Loucy (cell line): ENCODE data around the gene NALCN.

Experiments used
- H2AFZ ChIP-seq: fragments of 200-600 bp; sonication (generic); 2 replicates; pipeline ENCODE4 v1.6.0; 2016; ENCODE audit warnings: antibody characterized with exemption, mild to moderate bottlenecking, low read length, moderate library complexity
- H3F3A ChIP-seq: fragments of 200-600 bp; 2 replicates; pipeline ENCODE4 v1.6.0; 2016; ENCODE audit warnings: antibody characterized with exemption, low read depth, mild to moderate bottlenecking
- H3K27me3 ChIP-seq: fragments of 200-600 bp; sonication (generic); 2 replicates; pipeline ENCODE4 v1.6.1; 2014; ENCODE audit warnings: low read length, mild to moderate bottlenecking; ENCODE audit not compliant: insufficient read depth, poor library complexity, severe bottlenecking
- H3K36me3 ChIP-seq: fragments of 200-600 bp; sonication (generic); 2 replicates; pipeline ENCODE4 v1.6.1; 2016; ENCODE audit warnings: low read length; ENCODE audit not compliant: insufficient read depth
- H3K4me1 ChIP-seq: fragments of 200-600 bp; sonication (generic); 2 replicates; pipeline ENCODE4 v1.5.1; 2014; ENCODE audit warnings: low read length, mild to moderate bottlenecking; ENCODE audit not compliant: insufficient read depth, poor library complexity, severe bottlenecking
- H3K4me2 ChIP-seq: fragments of 200-600 bp; sonication (generic); 2 replicates; pipeline ENCODE4 v1.6.0; 2014; ENCODE audit warnings: antibody characterized with exemption, low read length, low read depth, mild to moderate bottlenecking; ENCODE audit not compliant: poor library complexity, severe bottlenecking
- H3K4me3 ChIP-seq: fragments of 200-600 bp; sonication (generic); 2 replicates; pipeline ENCODE4 v1.5.1; 2014; ENCODE audit warnings: low read length, mild to moderate bottlenecking, mixed read lengths; ENCODE audit not compliant: poor library complexity, severe bottlenecking
- H3K79me2 ChIP-seq: fragments of 200-600 bp; sonication (generic); 2 replicates; pipeline ENCODE4 v1.6.1; 2014; ENCODE audit warnings: low read length; ENCODE audit not compliant: insufficient read depth
- H3K9ac ChIP-seq: fragments of 200-600 bp; sonication (generic); 2 replicates; pipeline ENCODE4 v1.6.0; 2014; ENCODE audit warnings: mild to moderate bottlenecking, low read depth, low read length, moderate library complexity; ENCODE audit not compliant: poor library complexity, severe bottlenecking
- H3K9me2 ChIP-seq: fragments of 200-600 bp; sonication (generic); replicated peaks from 2 replicates; pipeline ENCODE4 v1.6.1; 2016; ENCODE audit warnings: low read depth, low read length, mixed read lengths
- H3K9me3 ChIP-seq: fragments of 200-600 bp; sonication (generic); 2 replicates; pipeline ENCODE4 v1.6.1; 2014; ENCODE audit warnings: mild to moderate bottlenecking, antibody characterized with exemption, low read length, low read depth; ENCODE audit not compliant: insufficient read depth
- H4K20me1 ChIP-seq: fragments of 200-600 bp; sonication (generic); 2 replicates; pipeline ENCODE4 v1.6.0; 2014; ENCODE audit warnings: antibody characterized with exemption, low read length, mild to moderate bottlenecking; ENCODE audit not compliant: insufficient read depth, poor library complexity, severe bottlenecking
- EZH2phosphoT487 ChIP-seq: fragments of 200-600 bp; IDR thresholded peaks from 2 replicates; pipeline ENCODE4 v1.6.1; 2018; ENCODE audit warnings: antibody characterized with exemption, mild to moderate bottlenecking, moderate library complexity, borderline replicate concordance
- TF ChIP-seq, protein P1 (sequence below): fragments of 200-600 bp; sonication (generic); conservative IDR thresholded peaks from 2 replicates; pipeline ENCODE4 v1.5.1; 2014; ENCODE audit warnings: mild to moderate bottlenecking, antibody characterized with exemption, low read length

The NALCN gene

DNA sequence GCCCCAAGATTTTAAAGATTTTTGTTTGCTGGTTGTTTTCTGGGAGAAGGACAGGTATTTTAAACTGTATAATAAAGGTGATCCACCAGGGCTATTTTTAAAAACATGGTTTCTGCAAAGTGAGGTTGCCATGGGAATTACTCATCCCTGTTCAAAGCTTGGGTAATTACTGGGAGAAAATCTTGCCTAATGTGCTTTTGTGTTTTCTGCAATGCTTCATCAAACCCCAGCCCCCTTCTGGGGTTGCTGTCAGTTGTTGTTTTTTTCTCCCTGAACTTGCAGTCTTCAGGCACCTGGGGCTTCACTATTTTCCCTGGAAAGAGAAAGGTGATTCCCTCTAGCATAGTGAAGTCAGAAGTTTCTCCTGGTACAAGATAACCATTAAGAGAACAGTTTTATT, 277.2 kb downstream of the NALCN start:
- Histone ChIP-seq H3K4me1 (no peaks in the 10 kb centered on the region), H3K79me2 (no peaks in the 10 kb centered on the region), H3K27me3 (no peaks in the 10 kb centered on the region), H3K4me3 (no peak overlapping the region), H3K36me3 (no peaks in the 10 kb centered on the region), H3K9ac (no peak overlapping the region), H3K9me3 (no peaks in the 10 kb centered on the region), H4K20me1 (no peaks in the 10 kb centered on the region), H3K4me2 (no peak overlapping the region), H3K9me2 (no peaks in the 10 kb centered on the region), H2AFZ (no peak overlapping the region), H3F3A (no peaks in the 10 kb centered on the region)
- TF ChIP-seq, protein P1, sequence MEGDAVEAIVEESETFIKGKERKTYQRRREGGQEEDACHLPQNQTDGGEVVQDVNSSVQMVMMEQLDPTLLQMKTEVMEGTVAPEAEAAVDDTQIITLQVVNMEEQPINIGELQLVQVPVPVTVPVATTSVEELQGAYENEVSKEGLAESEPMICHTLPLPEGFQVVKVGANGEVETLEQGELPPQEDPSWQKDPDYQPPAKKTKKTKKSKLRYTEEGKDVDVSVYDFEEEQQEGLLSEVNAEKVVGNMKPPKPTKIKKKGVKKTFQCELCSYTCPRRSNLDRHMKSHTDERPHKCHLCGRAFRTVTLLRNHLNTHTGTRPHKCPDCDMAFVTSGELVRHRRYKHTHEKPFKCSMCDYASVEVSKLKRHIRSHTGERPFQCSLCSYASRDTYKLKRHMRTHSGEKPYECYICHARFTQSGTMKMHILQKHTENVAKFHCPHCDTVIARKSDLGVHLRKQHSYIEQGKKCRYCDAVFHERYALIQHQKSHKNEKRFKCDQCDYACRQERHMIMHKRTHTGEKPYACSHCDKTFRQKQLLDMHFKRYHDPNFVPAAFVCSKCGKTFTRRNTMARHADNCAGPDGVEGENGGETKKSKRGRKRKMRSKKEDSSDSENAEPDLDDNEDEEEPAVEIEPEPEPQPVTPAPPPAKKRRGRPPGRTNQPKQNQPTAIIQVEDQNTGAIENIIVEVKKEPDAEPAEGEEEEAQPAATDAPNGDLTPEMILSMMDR: no peak
- no peak for TF ChIP-seq EZH2phosphoT487

DNA sequence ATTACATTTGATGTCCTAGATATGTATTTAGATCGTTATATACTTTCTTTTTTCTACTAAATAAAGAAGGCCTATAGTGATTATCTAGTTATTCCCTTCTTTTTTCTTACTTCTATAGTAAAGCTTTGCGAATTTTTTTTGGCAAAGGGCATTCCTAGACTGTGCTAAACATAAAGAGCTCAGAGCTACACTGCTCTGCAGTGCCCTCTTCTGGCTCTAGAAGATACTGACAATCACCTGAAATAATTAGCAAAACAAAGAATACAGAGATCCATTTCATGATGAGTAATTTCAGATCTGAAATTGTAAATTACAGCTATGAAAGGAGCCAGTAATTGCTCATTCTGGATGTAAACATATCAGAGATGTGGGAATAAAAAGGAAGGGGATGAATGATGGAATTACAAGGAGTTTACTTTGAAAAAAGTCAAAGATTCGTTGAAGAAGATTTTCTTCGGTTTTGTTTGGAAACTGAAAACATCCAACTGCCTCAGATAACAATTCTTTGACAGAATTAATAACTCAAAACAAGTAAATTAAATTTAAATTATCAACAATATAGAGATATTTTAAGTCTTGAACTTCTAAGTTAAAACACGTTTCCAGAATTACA, 288.5 kb downstream of the NALCN start:
- TF ChIP-seq, protein P1: peak; percentile 90
- TF ChIP-seq EZH2phosphoT487: no peak
- Histone ChIP-seq H3K27me3 (no peaks in the 10 kb centered on the region), H3F3A (no peaks in the 10 kb centered on the region; the same call in 1 of the 2 replicates), H2AFZ (peak overlapping the region; percentile 63; the same call in 1 of the 2 replicates), H3K9me3 (no peaks in the 10 kb centered on the region), H3K4me1 (no peaks in the 10 kb centered on the region), H3K4me2 (no peak overlapping the region), H4K20me1 (no peaks in the 10 kb centered on the region), H3K36me3 (no peaks in the 10 kb centered on the region), H3K4me3 (no peak overlapping the region), H3K79me2 (no peaks in the 10 kb centered on the region), H3K9ac (no peak overlapping the region), H3K9me2 (no peaks in the 10 kb centered on the region)

DNA sequence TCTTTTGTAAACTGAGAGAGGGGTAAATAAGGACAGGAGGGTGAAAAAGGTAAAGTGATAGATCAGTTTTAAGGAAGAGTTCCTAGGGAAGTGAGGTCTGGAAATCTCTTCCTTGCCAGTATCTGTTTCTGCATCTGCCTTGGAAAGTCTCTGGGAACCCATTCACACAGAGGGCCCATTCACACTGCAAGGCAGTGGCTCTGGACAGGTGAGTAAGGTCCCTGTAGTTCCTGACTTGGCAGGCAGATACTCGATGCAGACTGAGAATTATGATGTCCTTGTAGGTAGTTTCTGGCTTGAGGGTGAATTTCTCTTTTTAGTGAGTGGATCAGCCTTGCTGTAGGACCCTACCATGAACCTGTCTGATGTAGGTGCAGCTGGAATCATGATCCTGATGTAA, 293.3 kb downstream of the NALCN start:
- Histone ChIP-seq H3K9me2 (no peaks in the 10 kb centered on the region), H3K4me3 (no peak overlapping the region), H3F3A (no peaks in the 10 kb centered on the region), H3K4me2 (no peak overlapping the region), H3K9me3 (no peaks in the 10 kb centered on the region), H3K9ac (no peak overlapping the region), H2AFZ (no peak overlapping the region), H3K27me3 (no peaks in the 10 kb centered on the region), H4K20me1 (no peaks in the 10 kb centered on the region), H3K36me3 (no peaks in the 10 kb centered on the region), H3K79me2 (no peaks in the 10 kb centered on the region), H3K4me1 (no peaks in the 10 kb centered on the region)
- no peak for TF ChIP-seq EZH2phosphoT487
- TF ChIP-seq, protein P1: no peak
